SW480 (cell line): ENCODE measurements around the gene ACADS.
"Not testable (repeated sequence)": the region's sequence is repeated elsewhere in the genome, so short reads cannot be mapped to it uniquely, and the experiment has no call there.

Source experiments
- DNase-seq: peaks from one replicate; pipeline ENCODE4 v3.0.0-alpha.2; 2016; ENCODE audit warnings: low spot score

ACADS gene

DNA sequence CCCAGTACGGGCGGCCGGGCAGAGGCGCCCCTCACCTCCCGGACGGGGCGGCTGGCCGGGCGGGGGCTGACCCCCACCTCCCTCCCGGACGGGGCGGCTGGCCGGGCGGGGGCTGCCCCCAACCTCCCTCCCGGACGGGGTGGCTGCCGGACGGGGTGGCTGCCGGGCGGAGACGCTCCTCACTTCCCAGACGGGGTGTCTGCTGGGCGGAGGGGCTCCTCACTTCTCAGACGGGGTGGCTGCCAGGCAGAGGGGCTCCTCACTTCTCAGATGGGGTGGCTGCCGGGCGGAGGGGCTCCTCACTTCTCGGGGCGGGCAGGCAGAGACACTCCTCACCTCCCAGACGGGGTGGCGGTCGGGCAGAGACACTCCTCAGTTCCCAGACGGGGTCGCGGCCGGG is 6.6 kb downstream of the ACADS start:
- not testable (repeated sequence) for DNase-seq

DNA sequence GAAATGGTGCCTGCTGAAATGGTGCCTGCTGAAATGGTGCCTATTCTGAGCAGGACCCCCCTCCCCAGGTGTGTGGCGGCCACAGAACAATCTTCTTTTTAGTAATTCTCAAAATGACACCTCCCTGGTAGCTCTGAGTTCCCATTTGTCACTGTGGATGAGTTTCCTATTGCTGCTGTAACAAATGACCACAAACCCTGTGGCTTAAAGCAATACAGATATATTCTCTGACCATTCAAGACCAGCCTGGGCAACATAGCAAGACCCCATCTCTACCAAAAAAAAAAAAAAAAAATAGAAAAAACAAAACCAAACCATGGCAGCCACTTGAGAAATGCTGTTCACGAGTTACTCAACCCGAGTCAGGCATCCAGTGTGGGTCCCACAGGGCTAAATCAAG is 7.9 kb downstream of the ACADS start:
- DNase-seq: no peak

DNA sequence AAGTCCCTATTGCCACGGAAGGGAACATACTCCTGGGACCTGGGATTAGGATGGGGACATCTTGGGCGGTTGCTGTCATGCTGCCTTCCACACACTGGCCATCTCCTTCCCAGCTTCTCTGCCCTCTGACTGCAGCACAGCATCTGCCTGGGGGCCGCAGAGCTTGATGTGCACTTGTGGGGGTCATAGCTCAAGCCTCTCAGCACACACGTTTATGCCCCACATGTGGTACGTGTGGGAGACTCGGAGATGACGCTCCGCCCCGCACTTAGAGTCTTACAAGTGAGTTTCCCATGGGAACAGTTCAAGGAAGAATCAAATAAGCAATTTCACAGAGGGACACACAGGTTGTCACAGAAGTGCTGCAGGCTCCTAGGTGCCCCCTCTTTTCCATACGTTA is 8.6 kb downstream of the ACADS start:
- DNase-seq: no peak

DNA sequence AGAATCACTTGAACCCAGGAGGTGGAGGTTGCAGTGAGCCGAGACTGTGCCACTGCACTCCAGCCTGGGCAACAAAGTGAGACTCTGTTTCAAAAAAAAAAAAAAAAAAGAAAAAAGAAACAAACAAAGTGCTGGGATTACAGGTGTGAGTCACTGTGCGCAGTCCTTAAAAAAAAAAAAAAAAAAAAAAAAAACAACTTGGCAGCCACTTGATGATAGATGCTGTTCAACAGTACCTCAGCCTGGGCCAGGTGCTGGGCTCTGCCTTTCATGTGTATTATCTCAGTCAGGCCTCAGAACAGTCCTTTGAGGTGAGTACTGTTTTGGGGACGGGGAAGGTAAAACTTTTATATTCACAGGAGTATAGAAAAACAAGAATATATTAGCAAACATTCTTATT is 9.6 kb downstream of the ACADS start:
- DNase-seq: no peak

DNA sequence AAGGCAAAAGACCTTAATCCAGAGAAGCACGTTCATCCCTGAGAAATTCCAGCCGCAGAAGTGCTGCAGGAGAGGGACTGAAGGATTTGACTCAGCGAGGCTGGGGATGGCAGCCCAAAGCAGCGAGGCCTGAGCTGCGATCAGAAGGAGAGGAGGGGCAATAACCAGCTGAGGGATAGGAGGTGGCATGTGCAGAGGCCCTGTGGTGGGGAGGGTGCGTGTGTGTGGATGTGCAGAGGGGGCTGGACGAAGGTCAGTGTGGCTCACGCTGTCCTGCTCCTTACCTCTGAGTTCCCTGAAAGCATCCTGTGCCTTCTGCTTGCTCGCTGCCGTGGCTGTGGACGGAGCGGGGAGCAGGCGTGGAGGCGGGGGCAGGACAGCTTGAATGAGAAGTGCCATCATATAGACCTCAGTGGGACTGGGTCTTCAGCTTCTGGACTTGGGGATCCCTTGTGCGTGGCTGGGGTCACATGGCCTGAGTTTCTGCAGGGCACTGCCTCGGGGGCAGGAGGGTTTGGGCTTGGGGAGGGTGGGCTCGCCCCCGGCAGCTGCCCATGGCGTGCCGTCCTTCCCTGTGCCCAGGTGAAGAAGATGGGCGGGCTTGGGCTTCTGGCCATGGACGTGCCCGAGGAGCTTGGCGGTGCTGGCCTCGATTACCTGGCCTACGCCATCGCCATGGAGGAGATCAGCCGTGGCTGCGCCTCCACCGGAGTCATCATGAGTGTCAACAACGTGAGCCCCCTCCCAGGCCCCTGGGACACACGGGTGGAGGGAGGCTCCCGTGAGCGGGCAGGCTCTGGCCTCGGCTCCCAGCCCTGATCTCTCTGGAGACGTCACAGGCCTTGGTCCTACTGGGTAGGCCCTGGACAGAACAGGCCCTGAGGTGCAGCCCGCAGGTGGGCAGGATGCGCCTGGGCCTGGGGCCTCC is 11.0 kb downstream of the ACADS start:
- DNase-seq: no peak

DNA sequence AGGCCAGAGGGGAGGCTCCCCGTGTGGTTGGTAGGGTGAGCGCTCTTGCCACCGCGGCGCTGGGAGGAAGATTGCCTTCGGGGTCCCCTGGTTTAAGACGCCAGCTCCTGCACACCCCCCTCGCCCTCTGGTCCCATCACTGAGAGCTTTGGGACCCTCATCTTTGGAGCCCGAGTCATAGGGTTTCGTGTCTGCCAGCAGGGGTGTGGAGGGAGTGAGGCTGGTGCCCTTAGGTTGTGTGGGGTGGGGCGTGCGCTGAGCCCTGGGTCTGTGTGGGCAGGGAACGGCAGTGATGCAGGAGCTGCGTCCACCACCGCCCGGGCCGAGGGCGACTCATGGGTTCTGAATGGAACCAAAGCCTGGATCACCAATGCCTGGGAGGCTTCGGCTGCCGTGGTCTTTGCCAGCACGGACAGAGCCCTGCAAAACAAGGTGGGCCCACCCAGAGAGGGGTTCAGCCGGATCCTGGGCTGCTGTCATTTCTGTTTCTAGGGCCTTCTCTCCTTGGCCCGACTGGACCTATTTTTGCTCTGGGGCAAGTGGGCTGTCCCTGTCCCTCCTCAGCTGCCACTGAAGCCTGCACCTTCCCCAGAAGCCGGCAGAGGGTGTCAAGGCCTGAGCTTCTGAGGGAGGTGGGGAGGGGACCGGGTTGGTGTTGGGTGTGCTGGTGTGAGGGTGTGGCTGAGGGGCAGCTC is 12.1 kb downstream of the ACADS start:
- no peak for DNase-seq

DNA sequence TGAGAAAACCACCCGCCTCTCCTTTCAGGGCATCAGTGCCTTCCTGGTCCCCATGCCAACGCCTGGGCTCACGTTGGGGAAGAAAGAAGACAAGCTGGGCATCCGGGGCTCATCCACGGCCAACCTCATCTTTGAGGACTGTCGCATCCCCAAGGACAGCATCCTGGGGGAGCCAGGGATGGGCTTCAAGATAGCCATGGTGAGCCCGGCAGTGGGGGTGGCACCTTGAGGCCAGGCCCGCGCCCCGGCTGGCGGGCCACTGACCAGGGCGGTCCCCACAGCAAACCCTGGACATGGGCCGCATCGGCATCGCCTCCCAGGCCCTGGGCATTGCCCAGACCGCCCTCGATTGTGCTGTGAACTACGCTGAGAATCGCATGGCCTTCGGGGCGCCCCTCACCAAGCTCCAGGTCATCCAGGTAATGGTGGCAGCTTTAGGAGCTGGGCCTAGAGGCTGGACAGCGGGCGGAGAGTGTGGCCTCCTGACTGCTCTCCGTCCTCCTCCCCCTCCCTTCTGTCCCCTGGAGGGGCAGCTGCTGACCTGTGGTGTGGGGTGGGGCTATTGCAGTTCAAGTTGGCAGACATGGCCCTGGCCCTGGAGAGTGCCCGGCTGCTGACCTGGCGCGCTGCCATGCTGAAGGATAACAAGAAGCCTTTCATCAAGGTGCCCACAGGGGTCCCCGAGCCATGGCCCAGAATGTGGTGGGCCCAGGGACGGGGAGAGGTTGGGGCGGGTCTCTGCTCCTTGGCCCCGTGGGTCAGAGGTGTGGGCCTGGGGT is 12.8 kb downstream of the ACADS start:
- no peak for DNase-seq

DNA sequence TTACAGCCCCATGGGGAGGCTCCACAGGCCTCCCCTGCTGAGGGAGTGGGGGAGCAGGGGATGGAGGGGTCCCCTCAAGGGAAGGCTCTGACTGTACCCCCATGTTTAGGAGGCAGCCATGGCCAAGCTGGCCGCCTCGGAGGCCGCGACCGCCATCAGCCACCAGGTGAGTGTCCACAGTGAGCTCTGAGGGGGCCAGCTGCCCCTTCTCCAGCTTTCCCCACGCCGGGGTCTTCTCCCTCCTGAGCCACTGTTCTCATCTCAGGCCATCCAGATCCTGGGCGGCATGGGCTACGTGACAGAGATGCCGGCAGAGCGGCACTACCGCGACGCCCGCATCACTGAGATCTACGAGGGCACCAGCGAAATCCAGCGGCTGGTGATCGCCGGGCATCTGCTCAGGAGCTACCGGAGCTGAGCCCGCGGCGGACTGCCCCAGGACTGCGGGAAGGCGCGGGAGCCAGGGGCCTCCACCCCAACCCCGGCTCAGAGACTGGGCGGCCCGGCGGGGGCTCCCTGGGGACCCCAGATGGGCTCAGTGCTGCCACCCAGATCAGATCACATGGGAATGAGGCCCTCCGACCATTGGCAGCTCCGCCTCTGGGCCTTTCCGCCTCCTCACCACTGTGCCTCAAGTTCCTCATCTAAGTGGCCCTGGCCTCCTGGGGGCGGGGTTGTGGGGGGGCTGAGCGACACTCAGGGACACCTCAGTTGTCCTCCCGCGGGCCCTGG is 13.6 kb downstream of the ACADS start:
- DNase-seq: no peak

DNA sequence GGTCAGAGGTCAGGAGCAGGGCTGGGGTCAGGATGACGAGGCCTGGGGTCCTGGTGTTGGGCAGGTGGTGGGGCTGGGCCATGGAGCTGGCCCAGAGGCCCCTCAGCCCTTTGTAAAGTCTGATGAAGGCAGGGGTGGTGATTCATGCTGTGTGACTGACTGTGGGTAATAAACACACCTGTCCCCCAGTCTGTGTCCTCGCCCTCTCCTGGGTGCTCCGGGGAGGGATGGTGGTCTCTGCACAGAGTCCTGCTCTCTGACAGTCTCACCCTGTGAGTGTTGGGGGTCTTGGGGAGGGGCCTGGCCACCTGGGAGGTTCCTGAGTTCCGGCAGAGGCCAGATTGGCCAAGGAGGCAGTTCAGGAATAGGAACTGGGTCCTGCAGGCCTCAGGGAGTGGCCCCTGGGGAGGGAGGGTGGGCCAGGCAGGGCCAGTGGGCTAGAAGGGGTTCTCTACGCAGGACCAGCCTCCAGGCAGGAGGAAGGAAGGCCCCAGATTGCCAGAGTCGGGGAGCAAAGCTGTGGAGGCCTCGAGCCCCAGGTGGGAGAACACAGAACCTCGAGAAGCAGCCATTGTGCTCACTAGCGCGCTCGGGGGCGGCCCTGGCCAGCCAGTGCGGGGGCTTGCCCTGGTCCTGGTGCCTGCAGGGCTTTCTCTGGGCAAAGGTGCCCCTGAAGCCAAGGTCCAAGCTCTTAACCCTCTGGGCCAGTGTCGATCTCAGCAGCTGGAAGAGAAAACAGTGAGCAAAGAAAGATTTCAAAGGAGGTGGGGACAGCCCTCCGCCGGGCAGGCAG is 14.4 kb downstream of the ACADS start:
- DNase-seq: no peak

DNA sequence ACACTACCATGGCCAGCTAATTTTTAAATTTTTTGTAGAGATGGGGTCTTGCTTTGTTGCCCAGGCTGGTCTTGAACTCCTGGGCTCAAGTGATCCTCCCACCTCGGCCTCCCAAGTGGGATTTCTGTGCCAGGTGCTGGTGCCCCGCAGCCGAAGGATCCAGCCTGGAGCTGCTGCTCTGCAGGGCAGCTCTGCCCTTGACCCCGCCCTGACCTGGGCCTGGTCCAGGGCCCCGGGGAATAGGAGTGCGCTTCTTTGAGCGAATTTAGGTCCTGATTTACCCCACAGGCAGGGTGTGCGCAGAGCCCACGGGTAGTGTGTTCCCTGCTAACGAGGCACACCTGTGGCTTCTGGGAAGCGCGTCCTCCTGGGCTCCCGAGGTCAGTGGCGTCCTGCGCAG is 15.2 kb downstream of the ACADS start:
- DNase-seq: no peak

DNA sequence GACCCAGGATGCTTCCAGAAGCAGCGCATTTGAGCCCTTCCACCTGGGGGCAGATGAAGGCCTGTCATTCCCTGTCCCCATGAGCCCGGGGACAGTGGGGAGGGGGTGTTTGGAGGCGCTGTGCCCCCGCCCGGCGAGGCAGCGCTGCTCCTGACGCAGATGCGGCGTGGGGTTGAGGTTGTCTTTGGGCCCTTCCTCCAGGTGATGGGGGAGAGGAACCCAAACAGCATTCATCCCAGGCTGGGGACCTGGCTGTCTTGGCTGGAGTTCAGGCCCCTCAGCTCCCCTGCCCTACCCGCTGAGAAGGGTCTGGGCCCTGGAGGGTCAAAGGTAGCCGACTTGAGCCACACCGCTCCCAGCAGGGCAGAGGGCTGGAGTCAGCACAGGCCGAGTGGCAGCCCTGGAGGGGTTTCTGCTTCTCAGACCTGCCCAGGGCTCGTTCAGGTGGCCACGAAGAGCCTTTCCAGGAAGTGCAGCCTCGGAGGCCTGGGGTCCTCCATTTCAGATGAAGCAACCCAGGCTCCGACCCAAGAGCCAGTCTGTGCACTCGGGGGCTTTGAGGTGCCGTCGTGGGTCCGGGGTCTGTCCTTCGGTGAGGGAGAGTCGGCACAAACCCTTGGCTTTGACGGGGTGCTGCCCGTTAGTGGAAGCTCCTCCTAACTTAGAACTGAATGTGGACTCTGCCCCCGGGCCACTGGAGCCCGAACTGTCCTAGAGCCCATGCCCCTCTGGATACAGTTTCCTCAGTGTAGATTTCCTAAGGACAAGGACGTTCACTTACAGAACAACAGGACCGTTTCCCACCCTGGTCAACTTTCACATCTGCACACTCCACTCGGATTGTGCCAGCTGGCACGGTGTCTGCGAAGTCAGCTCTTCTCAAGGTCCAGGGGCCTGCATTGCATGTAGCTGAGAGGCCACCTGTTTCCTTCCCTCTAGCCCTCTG is 16.1 kb downstream of the ACADS start:
- no peak for DNase-seq

DNA sequence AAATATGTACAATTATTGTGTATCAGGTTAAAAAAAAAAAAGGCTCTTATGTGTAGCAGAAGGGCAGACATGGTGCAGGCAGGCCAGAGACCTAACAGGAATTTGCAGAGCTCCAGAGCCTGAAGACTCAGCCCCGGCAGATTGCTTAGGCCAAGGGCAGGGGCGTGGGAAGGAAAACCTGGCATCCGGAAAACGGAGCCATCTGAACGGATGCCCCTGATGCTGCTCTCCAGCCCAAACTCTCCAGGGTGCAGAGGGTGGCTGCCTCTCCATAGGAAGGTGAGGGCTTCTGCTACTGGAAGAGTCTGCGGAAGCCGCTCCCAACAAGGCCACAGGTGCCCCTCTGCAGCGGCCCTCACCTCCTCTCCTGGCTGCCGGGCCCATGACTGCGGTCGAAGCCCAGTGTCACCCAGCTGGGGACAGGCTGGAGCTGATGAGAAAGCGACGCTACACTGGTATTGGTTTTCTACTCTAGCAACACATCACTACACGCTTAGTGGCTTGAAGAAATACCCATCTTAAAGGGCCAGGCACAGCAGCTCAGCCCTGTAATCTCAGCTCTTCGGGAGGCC is 19.4 kb downstream of the ACADS start:
- DNase-seq: no peak

DNA sequence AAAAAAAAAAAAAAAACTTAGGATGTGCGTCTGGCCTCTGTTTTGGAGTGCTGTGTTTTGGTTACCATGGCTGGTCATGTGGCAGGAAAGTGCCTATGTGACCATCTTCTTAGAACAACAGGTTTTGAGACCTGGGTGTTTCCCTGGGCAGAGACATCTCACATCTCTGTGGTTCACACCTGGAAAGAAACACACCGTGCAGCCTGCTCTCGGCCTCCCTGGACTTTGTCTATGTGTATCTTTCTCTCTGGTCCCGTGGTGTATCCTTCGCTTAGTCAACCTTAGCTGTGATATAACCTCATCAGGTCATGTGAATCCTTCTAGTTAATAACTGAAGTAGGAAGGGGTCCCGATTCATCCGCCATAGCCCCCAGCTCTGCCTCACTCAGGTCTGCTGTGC is 22.6 kb downstream of the ACADS start:
- no peak for DNase-seq

DNA sequence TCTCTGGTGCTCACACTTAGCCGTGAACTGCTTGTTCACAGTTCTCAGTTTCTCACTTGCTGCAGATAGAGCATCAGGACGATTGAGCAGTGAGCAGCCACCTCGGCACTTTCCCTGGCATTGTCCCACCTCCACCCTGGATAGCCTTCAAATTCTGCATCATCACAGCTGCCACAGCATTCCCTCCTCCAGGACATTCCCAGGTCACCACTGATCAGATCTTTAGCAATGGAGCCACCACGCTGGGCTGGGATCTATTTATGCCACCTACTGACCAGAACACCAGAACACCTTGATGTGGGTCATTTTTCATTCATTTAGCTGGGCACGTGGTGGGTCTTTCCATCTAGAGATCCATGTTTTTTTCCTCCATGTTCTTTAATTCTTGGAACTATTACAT is 23.6 kb downstream of the ACADS start:
- DNase-seq: no peak

DNA sequence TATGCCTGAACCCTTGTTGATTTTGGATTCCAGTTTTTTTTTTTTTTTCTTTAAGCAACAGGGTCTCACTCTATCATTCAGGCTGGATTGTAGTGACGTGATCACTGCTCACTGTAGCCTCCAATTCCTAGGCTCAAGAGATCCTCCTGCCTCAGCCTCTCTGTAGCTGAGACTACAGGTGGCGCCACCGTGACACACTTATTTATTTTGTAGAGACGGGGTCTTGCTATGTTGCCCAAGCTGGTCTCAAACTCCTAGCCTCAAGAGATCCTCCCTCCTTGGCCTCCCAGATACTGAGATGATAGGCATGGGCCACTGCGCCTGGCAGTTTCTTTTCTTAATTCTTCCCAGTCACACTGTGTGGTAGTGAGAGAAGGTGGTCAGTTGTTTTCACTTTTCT is 25.2 kb downstream of the ACADS start:
- no peak for DNase-seq

DNA sequence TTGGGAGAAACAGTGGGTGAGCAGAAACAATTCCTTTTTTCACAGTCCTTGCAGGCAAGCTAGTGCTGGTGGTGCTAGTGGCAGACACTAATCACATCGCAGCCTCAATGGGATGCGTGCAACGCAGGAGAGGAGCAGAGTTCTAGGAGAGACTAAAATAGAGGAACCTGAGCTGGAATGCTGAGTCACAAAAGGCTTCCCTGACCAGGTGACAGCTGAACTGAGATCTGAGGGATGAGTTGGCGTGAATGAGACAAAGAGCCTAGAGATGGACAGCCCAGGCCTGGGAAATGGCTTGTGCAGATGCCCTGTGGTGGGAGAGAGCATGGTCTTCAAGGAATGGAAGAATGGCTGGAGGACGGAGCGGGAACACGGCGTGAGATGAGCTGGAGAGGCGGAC is 25.8 kb downstream of the ACADS start:
- peak; percentile 11 for DNase-seq

DNA sequence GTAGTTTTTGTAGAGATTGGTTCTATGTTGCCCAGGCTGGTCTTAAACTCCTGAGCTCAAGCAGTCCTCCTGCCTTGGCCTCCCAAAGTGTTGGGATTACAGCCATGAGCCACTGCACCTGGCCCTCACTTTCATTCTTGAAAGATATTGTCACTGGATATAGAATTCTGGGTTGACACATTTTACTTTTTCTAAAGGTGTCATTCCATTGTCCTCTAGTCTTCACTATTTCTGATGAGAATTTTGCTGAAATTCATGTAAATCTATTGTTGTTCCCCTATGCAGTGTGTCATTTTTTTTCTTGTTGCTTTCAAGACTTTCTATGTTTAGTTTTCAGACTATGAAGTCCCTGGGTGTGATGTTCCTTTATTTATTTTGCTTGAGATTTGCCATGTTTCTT is 29.2 kb downstream of the ACADS start:
- no peak for DNase-seq

DNA sequence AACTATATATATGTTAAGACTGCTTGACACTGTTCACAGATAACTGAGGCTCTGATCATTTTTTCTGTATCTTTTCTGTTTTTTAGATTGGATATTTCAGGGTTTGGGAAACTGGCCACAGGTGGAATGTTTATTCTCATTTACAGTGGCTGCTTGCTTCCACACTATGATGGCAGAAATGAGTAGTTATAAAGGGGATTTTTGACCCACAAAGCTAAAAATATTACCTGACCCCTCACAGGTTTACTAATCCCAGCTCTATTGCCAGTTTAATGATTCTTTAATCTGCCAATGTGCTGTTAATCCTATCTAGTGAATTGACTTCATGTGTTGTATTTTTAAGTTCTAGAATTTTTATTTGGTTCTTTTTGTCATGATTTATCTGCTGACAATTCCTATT is 29.6 kb downstream of the ACADS start:
- DNase-seq: no peak

DNA sequence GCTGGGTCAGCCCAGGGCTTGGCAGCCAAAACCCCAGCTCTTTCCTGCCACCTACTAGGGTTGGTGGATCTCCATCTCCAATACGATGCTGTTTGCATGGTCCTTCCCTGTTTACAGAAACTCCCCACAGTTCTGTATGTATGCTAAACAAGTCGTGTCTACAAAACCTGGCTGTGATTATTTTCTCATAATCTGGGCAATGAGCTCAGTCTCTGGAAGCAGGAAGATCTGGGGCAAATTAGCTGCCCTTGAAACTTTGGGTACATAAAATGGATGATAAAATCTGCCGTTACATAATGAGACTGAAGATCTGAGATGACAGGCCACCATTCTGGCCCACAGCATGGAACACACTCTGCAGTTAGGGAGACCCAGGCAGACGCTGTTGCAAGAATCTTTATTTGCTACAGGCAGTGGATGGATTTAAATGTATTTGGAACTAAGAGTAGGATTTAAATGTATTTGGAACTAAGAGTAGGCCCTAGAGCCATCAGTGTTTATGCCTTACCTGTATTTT is 31.7 kb downstream of the ACADS start:
- no peak for DNase-seq

DNA sequence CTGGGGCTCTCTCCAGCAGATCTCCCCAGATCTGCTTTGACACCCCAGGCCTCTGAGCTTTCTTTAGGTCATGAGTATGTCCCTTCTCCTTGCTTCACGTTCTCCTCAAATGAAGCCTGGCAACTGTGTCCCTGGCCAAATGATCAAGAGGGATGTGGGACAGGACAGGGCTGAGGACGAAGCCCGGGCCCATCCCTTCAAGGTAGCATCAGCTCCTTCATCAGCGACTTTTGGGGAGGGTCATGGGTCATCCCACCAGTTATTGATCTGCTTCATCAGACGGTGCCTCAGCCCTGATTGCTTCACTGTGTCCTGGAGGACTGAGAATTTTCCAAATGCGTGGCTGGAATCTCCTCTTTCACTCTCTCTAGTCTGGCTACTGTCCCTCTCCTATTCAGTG is 32.3 kb downstream of the ACADS start:
- DNase-seq: no peak
